Breast epithelium (tissue), 3 donors: ENCODE results near the gene CXXC1.

Experiments used
- CTCF ChIP-seq, 3 donors: fragments of 450-650 bp; IDR thresholded peaks; one replicate each; pipeline ENCODE4 v1.5.1; 2016 to 2017; ENCODE audit warnings: antibody characterized with exemption in 3 of 3, mild to moderate bottlenecking in 3 of 3, moderate library complexity in 3 of 3
- POLR2AphosphoS5 ChIP-seq, 3 donors: sonication (generic); formaldehyde crosslinking; IDR thresholded peaks; one replicate each; pipeline ENCODE4 v1.6.1; 2017; ENCODE audit warnings: antibody characterized with exemption in 3 of 3

GRCh38 chr18:50274941-50275340 is 12.6 kb downstream of the CXXC1 start:
- TF ChIP-seq CTCF (IDR thresholded peaks at IDR 0.05) (no peak), POLR2AphosphoS5 (IDR thresholded peaks at IDR 0.05) (no peak)
